GM21423 (cell line): ENCODE data around the gene ZMYND8.
"Not testable (repeated sequence)": the region's sequence is repeated elsewhere in the genome, so short reads cannot be mapped to it uniquely, and the experiment has no call there.

Source experiments
- ATAC-seq: cut with Tn5 transposase; IDR thresholded peaks from one replicate; pipeline ENCODE4 v1.9.1; 2021; ENCODE audit warnings: mild to moderate bottlenecking, moderate library complexity; ENCODE audit not compliant: unreplicated experiment

The ZMYND8 gene

DNA sequence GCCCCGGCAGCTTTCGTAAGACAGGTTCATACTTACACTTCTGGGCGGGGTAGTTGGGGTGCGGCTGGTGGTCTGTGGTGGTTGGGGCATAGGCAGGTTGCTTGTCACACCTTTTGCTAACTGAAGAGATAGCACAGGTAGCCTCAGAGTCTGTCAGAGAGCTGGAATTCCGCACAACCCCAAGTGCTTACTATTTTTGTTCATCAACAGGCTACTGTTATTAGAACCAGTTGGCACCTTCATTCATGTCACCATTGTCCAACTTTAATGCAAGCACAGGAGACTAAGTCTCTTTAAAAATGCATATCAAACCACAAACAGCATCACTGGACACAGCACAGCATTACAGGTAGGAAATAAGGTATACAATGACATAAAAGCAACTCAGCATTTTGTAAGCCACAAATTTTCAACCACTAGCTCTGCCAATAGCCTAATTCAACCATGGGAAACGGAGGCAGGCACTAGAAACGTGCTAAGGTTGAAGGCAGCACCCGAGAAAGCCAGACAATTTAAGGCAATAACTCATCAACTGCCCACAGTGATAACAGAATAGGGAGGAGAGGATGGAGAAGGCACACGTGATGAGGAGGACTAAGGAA lies 143.8 kb downstream of the ZMYND8 start:
- no peak for ATAC-seq

DNA sequence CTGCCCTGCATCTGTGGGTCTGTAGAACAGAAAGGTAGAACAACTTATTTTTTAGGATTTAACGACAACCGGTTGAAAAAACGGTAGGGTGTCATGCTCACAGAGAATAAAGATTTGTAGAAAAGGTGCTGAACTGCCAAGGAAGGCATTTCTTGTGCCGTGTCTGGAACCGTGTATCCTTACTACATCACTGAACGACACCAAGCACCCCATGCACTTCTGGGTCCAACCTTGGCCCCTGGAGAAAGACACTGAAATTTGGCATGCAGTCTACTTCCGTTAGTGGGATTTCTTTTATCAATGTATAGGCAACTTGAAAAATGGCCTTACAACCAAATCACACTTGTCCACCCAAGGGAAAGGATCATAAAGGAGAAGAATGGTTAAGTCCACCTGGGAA lies 145.5 kb downstream of the ZMYND8 start:
- ATAC-seq = no peak

DNA sequence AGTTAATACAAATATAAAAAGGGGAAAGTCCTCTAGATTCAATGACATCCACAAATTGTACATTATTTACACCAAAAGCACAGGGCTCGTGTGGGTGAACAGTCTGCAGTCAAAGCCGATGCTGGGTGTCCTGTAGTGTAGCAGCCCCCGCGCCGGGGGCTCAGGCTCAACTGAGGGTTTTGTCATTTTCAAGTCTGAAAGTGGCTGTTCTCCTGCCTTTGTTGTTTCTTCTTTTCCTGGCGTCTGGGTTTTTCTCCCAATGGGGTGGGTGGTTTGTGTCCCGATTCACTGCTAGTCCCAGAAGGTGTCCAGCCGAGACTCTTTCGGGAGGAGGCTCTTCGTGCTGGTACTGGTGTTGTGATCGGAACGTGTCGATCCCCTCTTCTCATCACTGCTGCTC lies 146.0 kb downstream of the ZMYND8 start:
- no peak for ATAC-seq

GRCh38 chr20:47209982-47210381 lies 146.5 kb downstream of the ZMYND8 start:
- ATAC-seq = no peak

GRCh38 chr20:47208534-47209174 lies 147.8 kb downstream of the ZMYND8 start:
- ATAC-seq = no peak

DNA sequence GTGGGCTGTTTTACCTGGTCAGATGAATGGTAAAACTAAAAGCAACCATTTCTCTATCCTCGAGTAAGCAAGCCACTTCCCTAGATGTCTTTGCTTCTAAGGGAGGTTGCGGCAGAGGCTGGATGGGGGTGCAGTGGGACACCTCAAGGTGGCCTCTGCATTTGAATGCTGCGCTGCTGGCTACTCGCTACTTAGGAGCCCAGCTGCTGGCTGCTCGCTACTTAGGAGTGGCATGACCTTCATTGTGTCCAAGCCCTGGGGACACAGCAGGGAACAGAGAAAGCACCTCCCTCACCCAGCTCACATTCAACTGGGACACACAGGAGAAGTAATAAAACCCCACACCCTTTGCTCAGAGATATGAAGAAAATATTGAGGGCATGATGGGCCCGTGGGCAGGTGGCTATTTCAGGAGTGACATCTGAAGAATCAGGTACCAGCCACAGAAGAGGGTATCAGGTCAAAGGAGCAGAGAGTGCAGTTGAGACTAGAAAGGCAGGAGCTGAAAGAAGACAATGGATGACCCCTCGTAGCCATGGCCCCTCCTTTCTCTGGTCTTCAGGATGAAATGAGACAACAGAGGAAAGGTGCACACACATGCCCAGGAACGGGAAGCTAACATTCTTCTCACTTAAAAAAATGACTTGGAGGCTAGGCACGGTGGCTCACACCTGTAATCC lies 149.4 kb downstream of the ZMYND8 start:
- no peak for ATAC-seq

- ATAC-seq = not testable (repeated sequence)
These were observed 149.9 kb downstream of the ZMYND8 start for GRCh38 chr20:47206552-47206951.

- ATAC-seq = no peak
These were observed 150.8 kb downstream of the ZMYND8 start for GRCh38 chr20:47205577-47206123.

DNA sequence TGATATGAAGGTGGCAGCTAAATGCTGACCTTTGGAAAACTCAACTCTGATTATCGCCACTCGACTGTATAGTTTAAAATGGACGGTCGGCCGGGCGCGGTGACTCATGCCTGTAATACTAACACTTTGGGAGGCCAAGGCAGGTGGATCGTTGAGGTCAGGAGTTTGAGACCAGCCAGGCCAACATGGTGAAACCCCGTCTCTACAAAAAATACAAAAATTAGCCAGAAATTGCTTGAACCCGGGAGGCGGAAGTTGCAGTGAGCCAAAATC lies 151.7 kb downstream of the ZMYND8 start:
- ATAC-seq = not testable (repeated sequence)

DNA sequence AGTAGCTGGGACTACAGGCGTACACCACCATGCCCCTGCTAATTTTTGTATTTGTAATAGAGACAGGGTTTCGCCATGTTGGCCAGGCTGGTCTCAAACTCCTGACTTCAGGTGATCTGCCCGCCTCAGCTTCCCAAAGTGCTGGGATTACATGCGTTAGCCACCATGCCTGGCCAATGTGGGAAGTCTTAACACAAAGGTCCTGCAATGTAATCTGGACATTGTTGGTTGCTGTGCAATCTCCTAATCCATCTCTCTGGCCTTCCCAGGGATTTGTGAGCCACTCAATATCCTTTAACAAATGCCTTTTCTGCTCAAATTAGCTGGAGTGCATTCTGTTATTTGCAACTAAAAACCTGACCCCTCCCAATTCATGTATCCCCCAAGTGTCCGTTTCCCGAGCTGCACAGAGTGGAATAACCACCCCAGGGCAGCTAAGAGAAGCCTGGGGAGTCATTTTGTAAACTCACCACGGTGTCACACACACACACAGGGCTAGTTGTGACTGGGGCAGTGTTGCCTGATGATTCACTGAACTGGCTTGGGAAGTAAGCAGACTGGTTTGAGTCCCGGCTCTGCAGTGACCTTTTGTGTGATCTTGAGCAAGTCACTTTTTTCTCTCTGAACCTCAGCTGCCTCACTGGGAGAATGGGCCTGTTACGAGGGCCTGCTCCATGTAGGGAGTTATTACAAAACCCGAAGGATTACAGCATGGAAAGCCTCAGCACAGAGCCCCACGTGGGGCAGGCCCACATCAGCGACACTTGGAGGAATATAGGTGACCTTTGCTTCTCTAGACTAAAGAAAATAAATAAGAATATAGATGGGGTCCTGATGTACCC lies 152.3 kb downstream of the ZMYND8 start:
- no peak for ATAC-seq

DNA sequence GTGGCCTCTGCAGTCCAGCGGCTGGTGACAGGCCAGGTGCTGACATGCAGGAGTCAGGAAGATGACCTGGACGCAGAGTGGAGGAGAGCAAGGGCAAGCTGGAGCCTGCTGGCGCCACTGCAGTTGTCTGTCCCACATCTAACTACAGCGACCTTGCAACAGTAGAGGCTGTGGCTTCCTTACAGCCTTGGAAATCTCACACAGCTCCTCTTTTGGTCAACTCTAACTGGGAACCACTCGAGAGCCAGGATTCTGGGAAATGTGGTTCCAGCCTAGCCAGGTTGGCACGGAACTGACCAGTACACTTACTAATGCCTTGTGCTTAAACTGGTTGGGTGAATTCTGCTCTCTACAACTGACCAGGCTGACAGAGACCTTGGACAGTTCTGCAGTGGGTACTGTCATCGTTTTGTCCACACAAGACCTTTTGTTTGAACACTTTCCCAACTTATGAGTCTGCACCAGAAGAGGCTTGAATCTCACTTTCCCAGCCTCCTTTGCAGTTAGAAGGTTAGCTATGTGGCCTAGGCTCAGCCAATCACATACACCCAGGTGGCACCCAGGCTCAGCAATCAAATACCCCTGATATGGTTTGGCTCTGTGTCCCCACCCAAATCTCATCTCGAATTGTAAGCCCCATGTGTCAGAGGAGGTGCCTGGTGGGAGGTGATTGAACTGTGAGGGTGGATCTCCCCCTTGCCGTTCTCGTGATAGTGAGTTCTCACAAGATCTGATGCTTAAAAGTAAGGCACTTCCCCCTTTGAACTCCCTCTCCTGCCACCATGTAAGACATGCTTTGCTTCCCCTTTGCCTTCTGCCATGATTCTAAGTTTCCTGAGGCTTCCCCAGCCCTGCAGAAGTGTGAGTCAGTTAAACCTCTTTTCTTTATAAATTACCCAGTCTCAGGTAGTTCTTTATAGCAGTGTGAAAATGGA lies 153.5 kb downstream of the ZMYND8 start:
- no peak for ATAC-seq

GRCh38 chr20:47201074-47201730 lies 155.3 kb downstream of the ZMYND8 start:
- ATAC-seq = no peak

GRCh38 chr20:47198996-47199552 lies 157.4 kb downstream of the ZMYND8 start:
- ATAC-seq = no peak

DNA sequence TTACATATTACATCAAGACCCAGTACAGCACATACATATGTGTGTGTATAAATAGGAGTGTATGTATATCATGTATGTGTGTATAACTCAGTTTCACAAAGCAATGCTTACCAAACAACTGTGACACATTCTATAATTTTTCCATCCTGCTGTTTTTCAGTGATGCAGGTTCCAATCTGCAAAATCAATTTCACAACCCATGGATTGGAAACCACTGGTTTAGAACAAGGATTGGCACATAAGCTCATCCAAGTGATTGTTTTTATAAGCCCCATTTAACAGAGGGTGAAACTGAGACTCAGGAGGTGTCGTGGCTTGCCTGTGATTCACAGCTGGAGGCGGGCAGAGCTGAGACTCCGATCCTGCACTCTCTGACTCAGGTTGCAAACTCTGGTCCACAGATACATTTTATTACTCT lies 158.2 kb downstream of the ZMYND8 start:
- ATAC-seq = no peak

DNA sequence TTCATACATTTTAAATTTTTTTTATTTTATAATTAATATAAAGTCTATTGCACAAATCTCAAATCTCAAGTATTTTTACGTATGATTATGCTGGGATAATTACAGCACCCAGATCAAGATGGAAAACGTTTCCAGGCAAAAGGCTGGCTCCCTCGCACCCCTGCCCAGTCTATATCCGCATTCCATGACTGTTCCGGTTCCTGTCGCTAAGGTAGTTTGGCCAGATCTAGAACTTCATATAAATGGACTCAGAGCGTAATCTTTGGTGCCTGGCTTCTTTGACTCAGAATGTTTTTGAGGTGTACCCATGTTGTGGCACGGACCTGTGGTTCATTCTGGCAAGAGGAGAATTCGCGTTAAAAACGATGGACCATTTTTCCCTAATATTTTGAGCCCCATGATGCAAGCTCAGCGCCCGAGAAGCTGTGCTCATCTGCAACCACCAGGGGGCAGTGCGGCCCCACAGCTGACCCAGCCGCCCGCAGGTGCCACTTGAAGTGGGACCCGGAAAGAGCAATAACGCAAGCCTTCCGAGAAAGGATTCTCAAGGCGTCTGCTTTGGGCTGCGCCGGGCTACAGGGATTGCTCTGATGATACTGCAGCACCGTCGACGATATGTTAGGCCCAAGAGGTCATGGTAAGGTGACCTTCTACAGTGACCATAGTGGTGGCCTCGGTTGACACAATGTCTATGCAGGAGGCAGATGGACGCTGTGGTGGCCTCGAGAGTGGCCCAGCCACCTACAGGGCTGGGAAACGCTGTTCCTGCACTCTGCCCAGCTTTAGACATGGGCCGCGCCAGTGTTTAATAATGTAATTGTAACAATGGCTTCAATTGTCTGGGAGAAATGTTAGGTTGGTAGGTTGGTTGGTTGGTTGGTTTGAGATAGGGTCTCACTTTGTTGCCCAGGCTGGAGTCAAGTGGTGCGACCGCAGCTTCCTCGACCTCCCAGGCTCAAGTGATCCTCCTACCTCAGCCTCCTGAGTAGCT lies 160.1 kb downstream of the ZMYND8 start:
- ATAC-seq = no peak

DNA sequence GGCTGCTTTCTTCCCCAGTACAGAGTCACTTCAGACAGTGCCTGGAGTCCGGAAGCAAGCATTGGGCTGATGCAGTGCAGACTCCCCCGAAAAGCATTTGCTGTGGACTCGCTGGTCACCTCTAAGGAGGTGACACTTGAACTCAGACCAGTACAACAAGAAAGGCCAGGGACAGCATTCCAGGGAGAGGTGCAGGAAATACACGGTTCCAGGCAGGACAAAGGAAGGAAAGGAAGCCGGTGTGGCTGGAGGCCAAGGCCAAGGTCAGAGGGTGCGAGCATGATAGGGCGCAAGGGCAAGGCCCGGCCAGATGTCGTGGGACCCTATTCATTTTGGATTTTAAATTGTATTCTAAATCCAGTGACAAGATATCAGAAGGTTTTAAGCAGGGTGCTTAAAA lies 160.9 kb downstream of the ZMYND8 start:
- ATAC-seq = no peak

DNA sequence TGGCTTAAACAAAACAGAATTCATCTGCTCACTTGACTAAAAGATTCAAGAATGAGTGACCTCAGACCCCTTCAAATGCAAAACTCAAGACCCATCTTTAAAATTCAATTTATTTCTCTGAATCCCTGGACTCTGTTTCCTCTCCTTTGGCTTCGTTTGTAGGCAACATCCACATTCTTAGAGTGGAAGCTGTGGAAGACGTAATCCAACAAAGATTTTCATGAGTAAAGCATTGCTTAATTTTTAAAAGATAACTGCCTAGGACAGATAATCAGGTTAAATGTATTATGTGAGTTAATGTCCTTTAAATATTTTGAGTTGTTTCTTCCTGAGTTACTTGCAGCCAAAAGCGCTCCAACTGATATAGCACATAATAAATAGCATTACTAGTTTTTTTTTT lies 164.5 kb downstream of the ZMYND8 start:
- ATAC-seq = no peak

DNA sequence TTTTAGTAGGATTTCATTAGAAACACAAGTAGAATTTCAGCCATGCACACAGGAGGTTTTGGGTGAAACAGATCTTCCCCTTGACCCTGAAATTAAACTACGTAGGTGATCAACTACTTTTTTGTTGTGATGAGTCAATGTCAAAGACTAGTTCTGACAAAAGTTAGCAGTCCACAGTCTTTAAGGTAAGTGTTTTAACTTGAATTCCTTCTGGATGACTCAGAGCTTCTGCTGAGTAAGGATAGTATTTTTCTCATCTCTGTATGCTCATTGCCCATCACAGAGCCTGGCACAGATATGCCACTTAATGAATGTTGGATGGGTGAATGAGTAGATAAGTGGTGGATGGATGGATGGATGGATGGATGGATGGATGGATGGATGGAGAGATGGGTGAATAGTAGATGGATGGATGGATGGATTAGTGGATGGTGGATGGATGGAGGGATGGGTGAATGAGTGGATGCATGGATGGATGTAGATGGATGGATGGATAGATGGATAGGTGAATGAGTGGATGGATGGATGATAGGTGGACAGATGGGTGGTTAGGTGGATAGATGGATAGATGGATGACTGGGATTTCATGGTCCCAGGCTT lies 165.3 kb downstream of the ZMYND8 start:
- no peak for ATAC-seq
